GM18499 (cell line): ENCODE results near the gene TEX12.
A peak's percentile ranks its signal among the peaks of the same experiment; 100 is the strongest.
"Not testable (repeated sequence)": the region's sequence is repeated elsewhere in the genome, so short reads cannot be mapped to it uniquely, and the experiment has no call there.

ENCODE experiments used
- ATAC-seq: cut with Tn5 transposase; IDR thresholded peaks from one replicate; pipeline ENCODE4 v1.9.1; 2021; ENCODE audit warnings: moderate number of reproducible peaks; ENCODE audit not compliant: insufficient read depth, unreplicated experiment

TEX12 gene

DNA sequence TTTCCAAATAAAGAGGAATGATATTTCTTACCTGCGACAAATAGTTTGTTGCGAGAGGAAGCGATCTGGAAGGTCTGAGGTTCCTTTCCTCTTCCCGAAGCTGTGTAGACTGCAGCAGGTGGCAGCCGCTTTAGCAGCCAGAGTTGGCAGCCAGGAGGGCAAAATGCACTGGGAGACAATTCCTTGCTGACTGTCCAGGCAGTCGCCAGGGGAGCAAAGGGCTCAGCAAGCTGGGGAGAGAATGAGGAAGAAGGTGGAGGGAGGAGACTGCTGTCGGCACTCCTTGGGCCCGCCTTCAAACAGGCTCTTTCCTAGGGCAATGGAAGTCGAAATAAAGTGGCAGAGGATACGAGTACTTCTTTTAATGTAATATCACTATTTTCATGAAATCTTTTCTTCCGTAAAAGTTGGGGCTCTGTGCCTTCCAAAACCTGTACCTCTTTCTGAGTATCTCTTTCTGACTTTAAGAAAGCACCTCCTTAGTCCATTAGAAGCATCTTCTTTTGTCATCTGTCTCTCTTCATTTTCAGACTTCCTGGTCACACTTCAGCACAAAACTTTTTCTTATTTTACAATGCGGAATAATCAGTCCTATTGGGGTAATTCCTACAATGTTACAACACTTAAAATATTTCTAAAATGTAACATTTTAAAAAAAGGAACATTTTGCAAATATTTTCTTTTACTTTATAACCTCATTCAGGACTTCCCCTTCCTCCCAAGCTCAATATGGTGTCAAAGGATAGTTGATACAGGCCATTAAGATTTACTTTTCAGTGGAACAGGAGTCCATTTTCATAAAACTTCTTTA is 3.1 kb upstream of the TEX12 start, which contains the start of gene IL18:
Gene IL18, minus strand, starts transcription at position 220 of the 811 bp plus-strand sequence. CDS start 9,041 bp downstream, outside the sequence.
- ATAC-seq = no peak

DNA sequence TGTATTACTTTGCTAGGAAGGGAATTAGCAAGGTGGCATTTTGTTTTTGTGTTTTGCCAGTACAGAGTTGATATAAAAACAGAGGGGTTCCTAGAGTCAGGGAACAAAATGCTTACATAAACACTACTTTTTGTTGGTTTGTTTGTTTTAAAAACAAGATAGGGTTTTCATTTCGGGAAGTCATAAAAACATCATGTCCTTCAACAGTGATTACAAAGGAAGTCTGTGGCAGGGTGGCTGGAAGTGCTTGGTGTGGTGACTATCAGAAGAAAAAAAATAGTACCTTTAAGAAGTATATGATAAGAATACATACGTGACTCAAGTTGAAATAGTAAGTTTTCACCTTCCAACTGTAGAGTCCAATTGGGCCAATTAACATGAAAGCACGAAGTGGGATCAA is 2.1 kb upstream of the TEX12 start:
- ATAC-seq = no peak

DNA sequence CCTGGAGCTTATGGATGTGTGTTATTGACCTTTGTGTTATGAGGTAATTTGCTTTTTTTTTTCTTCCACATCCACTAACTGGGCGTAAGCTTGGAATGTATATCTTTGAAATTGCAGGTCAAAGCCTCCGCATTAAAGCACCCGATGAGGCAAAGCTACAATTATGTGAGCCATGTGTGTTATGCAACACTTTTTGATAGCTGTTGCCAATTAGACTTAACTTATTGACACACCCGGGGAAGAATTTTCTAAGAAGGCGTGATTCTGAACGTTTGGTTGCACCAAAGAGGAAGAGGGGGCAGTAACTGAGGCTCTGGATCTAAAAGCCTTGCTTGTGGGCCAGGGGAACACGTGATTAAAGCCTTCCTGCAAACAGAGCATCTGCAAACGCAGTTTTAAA is 610 bp upstream of the TEX12 start:
- no peak for ATAC-seq

DNA sequence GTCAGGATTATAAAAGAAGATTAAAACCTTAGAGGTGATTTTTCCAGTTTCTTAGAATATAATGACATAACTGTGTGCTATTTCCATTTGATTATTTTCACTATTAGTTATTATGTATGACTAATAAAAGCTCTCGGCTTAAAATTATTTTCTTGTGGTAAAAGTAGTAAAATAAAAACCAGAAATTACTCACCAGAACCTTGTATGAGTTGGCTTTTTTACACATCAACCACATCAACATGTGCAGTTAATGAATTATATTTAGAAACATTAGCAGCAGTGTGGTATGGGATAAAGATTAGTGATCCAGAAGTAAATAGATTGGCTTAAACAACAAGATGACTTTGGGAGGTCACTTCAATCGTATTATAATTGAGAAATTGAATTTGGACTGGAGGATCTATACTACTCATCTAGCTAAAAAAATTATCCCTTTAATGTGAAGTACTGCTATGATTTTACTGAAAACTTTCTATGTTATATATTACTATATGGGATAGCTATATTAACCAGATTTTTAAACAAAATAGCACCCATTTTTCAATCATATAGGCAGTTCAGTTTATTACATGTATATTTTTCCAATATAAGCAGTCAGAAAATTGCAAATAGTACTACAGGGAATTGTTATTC is 5.3 kb downstream of the TEX12 start:
- peak; percentile 55 for ATAC-seq

DNA sequence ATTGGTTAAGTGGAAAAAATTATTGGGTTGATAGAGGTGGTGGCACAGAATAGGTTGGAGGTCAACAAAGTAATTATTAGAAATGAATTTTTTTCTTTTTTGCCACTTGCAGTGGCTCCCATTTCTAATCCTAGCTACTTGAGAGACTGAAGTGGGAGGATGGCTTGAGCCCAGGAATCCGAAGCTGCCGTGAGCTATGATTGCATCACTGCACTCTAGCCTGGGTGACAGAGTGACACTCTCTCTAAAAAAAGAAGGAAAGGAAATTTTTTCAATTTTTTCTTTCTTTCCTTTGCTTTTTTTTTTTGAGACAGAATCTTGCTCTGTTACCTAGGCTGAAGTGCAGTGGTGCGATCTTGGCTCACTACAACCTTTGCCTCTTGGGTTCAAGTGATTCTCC is 6.0 kb downstream of the TEX12 start:
- ATAC-seq = no peak

DNA sequence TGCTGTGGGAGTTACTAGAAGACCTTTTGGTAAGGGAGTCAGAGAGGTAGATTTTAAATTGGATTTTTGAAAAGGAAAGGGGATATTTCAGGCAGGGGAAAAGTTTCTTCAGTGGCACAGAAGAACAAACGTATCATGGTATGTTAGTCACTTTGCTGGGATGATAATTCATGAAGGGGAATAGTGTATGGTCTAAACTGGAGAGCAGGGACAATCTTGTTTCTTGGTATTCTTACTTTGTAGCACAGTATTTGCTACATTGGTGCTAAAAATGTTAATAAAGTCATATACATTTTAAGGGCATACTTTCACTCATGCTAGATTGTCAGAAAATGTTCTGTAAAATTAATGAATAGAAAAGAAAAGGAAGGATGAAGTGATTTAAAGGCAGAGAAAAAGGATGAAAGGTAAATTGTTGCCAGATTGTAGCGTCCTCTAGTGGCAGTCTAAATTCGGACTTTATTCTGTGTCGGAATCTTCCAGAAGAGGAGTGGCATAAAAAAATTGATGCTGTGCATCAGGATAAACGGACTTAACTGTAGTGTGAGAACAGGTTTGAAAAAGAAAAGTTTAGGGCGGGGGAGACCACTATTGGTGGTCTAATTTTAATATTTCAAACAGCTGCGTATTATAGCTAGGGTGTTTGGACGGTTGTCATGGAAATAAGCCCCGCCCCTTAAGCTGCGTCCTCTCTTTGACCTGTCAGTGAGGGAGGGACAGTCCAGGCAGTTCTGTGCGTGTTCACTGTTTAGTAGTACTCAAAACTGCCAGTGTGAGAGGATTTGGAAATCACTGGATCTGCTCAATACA is 7.8 kb downstream of the TEX12 start, which contains the start of gene BCO2:
Gene BCO2, plus strand, starts transcription at position 724 of the 810 bp plus-strand sequence. CDS start 90 bp downstream, outside the sequence.
- no peak for ATAC-seq

DNA sequence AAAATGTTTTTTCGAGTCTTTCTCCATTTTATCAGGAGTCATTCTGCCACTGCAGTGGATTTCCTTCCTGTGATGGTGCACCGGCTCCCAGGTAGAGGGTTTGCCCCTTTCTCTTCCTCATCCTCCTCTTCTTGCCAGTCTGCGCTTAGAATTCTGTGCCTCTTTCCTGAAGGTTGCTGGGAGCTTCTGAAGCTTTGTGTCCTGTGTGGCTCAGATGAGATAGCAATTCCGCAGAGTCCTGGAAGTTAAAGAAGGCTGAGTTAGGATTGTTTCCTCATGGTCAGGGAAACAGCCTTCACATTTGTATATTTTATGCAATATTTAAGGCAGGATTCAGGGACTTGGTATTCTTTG is 8.4 kb downstream of the TEX12 start:
- ATAC-seq = no peak

DNA sequence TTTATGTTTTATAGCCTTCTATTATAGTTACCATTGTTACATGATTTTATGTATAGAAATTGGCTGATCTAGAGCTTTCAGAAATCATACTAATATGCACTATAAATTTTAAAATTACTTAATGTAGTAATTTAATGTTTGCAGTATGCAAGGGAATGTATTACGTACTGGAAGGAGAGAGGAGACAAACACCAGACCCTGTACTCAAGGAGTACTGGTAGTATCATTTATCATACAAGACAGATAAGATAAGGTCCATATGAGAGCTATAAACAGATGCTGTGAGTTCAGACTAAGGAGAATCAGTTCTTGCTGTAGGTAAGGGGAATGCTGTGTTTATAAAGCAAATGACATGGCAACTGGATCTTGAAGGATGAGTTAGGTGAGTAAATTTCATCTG is 8.9 kb downstream of the TEX12 start:
- no peak for ATAC-seq

DNA sequence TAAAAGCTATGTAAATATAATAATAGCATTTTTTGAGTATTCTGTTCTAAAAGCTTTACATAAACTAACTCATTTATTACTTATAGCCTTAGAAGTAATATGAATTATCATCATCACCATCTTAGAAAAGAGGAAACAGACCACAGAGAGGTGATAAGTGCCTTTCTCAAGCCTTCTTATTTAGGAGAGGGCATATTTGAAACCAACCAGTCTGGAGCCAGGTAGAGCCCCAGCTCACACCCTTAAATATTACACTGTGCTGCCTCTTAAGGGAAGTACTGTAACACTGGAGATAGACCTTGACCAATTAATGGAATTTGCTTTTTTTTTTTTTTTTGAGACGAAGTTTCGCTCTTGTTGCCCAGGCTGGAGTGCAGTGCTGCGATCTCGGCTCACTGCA is 10.4 kb downstream of the TEX12 start:
- ATAC-seq = no peak

DNA sequence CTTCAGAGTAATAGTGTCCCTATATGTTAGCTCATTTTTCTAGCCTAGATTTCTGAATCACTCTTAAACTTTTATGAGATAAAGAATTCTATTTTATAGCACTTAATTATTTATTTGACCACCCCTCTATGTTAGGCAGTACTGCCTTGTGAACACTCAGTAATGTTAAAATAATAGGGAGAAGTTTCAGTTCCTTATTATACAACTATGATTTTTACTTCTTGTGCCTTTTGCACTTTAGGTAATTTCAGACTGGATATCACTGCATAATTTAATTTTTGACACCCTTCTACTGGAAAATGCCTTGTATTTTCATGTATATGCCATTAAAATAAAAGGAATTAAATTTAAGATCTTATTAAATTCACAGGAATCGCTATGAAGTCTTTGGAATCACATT is 11.3 kb downstream of the TEX12 start:
- ATAC-seq = no peak

DNA sequence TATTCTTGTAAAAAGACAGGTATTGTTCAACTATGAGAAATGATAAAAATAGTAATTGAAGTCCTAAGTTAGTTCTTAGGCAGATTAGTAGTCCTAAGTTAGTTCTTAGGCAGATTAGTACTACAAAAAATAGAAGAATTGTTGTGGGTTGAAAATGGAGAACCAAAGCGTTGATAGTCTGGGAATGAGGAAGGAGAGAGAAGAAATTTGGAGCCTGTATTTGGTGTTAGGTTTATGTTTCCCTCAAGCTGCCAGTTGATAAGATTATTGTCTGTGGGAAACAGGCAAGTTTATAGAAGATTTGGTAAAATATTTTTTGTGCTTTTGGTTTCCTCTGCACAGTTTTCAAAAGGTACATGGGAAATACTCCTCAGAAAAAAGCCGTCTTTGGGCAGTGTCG is 11.8 kb downstream of the TEX12 start:
- no peak for ATAC-seq

DNA sequence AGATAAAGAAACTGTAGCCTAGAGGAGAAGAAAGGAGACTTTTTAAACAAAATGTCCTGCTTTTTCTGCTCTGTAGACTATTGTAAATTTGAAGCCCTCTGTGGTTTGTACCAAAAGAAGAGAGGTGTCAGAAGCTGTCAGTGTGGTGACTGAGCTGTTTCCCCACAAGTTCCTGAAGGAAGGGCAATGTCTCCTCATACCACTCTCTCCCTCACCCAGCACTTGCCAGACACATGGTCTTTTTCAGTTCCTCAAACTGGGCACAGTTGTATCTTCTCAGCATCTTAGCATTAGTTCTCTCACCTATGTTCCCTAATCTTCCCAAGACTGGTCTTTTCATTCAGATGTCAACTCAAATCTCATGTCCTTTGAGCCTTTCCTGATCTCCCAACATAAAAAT is 12.4 kb downstream of the TEX12 start:
- no peak for ATAC-seq

DNA sequence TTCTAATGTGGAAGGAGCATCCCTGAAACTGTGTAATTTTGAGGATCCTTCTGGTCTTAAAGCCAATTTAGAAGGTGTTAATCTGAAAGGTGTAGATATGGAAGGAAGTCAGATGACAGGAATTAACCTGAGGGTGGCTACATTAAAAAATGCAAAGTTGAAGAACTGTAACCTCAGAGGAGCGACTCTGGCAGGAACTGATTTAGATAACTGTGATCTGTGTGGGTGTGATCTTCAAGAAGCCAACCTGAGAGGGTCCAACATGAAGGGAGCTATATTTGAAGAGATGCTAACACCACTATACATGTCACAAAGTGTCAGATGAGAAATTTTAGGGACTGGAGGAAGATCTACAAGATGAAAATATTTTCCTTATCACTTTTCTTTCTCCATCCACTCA is 15.7 kb downstream of the TEX12 start:
- no peak for ATAC-seq

DNA sequence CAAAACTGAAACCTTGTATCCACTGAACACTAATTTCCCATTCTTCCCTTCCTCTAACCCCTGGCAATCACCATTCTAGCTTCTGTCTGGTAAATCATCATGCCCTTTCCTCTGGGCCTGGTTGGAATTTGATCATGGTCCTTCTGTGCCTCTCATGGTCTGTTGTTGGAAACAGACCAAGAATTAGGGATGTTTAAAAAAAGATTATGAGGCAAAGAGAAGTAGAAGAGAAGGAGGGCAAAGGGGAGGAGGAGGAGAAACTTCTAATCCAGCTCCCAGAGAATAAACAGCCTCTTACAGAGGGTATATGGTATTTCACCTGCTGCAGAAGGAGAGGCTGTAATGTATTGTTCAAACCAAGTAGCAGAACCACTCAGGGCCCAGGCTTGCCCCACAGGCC is 18.7 kb downstream of the TEX12 start:
- no peak for ATAC-seq

DNA sequence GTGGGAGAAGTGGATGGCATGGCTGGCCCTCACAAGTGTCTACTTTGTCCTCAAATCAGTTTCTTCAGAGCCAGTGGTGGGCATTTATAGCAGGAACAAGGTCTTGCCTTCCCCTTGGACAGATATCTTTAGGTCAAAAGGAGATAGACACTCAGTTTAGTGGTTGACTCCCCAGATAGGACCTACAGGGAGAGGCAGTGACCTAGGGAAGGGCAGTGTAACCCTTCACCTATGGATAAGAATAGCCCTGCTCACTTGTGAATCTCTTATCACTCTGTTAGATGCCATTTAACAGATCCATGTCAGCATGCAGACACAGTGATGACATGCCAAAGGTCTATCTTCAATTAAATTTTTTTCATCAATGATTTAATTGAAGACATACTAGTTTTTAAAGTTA is 19.1 kb downstream of the TEX12 start:
- no peak for ATAC-seq

DNA sequence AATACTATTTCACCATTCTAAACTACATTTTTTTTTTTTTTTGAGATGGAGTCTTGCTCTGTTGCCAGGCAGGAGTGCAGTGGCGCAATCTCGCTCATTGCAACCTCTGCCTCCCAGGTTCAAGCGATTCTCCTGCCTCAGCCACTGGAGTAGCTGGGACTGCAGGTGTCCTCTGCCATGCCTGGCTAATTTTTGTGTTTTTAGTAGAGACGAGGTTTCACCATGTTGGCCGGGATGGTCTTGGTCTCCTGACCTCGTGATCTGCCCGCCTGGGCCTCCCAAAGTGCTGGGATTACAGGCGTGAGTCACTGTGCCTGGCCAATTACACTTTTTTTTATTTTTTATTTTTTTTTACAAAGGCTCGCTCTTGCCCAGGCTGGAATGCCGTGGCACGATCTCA is 27.9 kb downstream of the TEX12 start:
- not testable (repeated sequence) for ATAC-seq

DNA sequence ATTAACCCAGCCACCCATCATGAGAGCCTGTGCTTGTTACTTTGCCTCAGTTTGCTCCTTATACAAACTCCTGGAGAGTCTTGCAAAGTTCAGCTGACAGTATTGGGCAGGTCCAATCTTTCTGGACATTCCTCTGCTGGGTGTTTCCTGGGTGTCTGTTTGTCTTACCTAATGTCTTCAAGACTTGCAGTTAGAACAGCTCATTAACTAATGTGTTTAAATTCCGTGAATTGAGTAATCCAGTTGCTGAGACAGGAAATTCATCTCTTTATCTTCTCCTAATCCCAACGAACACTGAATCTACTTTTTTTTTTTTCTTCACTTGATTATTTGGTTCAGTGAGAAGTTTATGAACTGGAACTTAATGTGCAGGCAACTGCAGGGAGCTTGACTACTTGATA is 28.8 kb downstream of the TEX12 start:
- no peak for ATAC-seq

DNA sequence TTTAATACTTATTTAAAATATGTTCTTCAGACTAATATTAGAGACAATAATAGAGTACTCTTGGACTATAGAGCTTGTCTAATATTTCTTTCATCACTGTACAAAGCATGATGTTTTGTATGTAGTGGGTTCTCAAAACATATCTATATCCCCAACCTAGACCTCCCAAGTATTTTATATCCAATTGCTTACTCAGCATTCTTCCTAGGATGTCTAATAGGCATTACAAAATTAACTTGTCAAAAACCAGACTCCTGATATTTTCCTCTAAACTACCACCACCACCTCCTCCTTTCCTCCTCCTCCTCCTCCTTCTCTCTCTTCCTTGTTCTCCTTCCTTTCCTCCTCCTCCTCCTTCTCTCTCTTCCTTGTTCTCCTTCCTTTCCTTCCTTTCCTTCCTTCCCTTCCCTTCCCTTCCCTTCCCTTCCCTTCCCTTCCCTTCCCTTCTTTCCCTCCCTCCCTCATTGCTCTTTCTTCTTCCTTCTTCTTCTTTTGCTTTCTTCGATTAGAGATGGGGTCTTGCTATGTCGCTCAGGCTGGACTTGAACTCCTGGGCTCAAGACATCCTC is 29.4 kb downstream of the TEX12 start:
- no peak for ATAC-seq

DNA sequence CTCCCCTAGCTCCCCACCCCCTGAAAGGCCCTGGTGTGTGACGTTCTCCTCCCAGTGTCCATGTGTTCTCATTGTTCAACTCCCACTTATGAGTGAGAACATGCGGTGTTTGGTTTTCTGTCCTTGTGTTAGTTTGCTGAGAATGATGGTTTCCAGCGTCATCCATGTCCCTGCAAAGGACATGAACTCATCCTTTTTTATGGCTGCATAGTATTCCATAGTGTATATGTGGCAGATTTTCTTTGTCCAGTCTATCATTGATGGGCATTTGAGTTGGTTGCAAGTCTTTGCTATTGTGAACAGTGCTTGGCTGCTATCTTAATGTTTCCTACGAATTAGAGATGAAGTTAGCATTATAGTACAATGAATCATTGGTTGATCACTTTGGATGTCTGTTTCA is 31.9 kb downstream of the TEX12 start:
- ATAC-seq = not testable (repeated sequence)

DNA sequence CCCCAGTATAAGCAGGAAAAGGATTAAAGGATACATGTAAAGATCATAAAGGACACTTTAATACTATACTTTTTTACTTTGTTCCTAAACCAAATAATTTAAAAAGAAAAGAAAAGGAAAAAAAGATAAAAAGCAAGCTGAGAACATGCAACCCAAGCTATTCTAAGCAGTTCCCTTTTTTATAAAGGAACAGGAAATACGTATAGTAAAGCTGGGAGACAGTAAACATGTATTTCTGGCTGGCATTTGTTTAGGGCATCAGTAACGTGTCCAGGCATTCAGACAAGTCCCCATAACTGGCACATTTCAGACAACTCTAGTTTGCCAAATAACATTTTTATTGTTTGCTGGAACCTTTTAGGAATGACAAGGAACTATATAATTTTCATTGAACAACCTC is 33.1 kb downstream of the TEX12 start:
- no peak for ATAC-seq

DNA sequence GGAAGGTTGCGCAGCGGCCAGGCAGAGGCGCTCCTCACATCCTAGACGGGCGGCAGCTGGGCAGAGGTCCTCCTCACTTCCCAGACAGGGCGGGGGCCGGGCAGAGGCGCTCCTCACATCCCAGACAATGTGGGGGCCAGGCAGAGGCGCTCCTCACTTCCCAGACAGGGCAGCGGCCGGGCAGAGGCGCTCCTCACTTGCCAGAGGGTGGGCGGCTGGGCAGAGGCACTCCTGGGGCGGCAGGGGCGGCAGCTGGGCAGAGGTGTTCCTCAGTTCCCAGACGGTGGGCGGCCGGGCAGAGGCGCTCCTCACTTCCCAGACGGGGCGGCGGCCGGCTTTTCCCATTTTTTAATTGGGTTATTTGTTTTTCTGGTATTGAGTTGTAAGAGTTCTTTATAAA is 38.9 kb downstream of the TEX12 start:
- no peak for ATAC-seq
